Measurements from ENCODE around the gene NBAS. TPM values are rescaled to one million over a fixed set of nuclear protein-coding genes. Genes with fewer than 3 reads are reported as not detected.

The NBAS gene
- total and polyA plus RNA-seq, 2 donors (not counting 3 experiments of a cell fraction or from before 2014, with no cell fraction given): 29.4 to 43.0 TPM

GRCh38 chr2:15448250-15448839 lies 112.8 kb downstream of the NBAS start:
- H3K27me3 ChIP-seq (ENCODE audit: control insufficient read depth in 2 of 2, insufficient read depth in 2 of 2, low read length in 2 of 2): no peaks in the 10 kb centered on the region
- no peak overlapping the region for H3K27ac ChIP-seq (ENCODE audit: insufficient read depth, low read depth, low read length)
- intact Hi-C loops (cut with micrococcal nuclease) (no loop called here), dilution Hi-C loops (cut with MboI; ENCODE audit: extremely low pct_ligation_motif_present, low sequenced_read_pairs) (no loop called here)
- no peaks in the 10 kb centered on the region for H3K79me2 ChIP-seq (ENCODE audit: control insufficient read depth, insufficient read depth, low read length)
- no peaks in the 10 kb centered on the region for H3K9me1 ChIP-seq (replicated peaks; ENCODE audit: control insufficient read depth, extremely low read depth, insufficient read depth, low read length)
- no peak overlapping the region for H3K9ac ChIP-seq (replicated peaks; ENCODE audit: extremely low read depth, insufficient read depth, low read length)
- DNase-seq (ENCODE audit: low read depth, low spot score) (no peak), FAIRE-seq (no peak)
- no peaks in the 10 kb centered on the region for H4K20me1 ChIP-seq (replicated peaks; ENCODE audit: control insufficient read depth, extremely low read depth, insufficient read depth, low read length)
- H3K9me3 ChIP-seq (replicated peaks; ENCODE audit: control insufficient read depth, insufficient read depth, low read length): no peaks in the 10 kb centered on the region
- ChIA-PET POLR2A (no interaction called here), CTCF (no interaction called here)
- TF ChIP-seq MAX (IDR thresholded peaks at IDR 0.05; ENCODE audit: insufficient read depth, insufficient read length) (no peak), JUN (IDR thresholded peaks at IDR 0.05; ENCODE audit: borderline replicate concordance, insufficient read depth, insufficient read length, low read depth) (no peak), POLR2A (IDR thresholded peaks at IDR 0.05; ENCODE audit: low read depth, low read length) (no peak), POLR2AphosphoS5 (IDR thresholded peaks at IDR 0.05; ENCODE audit: insufficient read depth, low read depth, low read length) (no peak), EZH2 (IDR thresholded peaks at IDR 0.05; ENCODE audit: borderline replicate concordance, low read depth, low read length, severe bottlenecking) (no peak), GATA2 (IDR thresholded peaks at IDR 0.05; ENCODE audit: insufficient read depth, insufficient read length, low read depth, low read length) (no peak), MYC (IDR thresholded peaks at IDR 0.05; ENCODE audit: low read depth, low read length) (no peak), FOS (IDR thresholded peaks at IDR 0.05; ENCODE audit: borderline replicate concordance, insufficient read depth, low read length) (no peak)
- TF ChIP-seq, protein P1, sequence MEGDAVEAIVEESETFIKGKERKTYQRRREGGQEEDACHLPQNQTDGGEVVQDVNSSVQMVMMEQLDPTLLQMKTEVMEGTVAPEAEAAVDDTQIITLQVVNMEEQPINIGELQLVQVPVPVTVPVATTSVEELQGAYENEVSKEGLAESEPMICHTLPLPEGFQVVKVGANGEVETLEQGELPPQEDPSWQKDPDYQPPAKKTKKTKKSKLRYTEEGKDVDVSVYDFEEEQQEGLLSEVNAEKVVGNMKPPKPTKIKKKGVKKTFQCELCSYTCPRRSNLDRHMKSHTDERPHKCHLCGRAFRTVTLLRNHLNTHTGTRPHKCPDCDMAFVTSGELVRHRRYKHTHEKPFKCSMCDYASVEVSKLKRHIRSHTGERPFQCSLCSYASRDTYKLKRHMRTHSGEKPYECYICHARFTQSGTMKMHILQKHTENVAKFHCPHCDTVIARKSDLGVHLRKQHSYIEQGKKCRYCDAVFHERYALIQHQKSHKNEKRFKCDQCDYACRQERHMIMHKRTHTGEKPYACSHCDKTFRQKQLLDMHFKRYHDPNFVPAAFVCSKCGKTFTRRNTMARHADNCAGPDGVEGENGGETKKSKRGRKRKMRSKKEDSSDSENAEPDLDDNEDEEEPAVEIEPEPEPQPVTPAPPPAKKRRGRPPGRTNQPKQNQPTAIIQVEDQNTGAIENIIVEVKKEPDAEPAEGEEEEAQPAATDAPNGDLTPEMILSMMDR (IDR thresholded peaks at IDR 0.05; ENCODE audit: extremely low read depth in 1 of 2, insufficient read depth in 1 of 2, low read depth in 1 of 2, low read length in 2 of 2): no peak
- H3K4me3 ChIP-seq (replicated peaks in 1 of 3; ENCODE audit: insufficient read depth in 1 of 3, low read depth in 1 of 3, low read length in 3 of 3): no peak overlapping the region
- H3K4me1 ChIP-seq (ENCODE audit: control insufficient read depth, extremely low read depth, insufficient read depth, low read length): no peaks in the 10 kb centered on the region
- no peaks in the 10 kb centered on the region for H3K36me3 ChIP-seq (ENCODE audit: control insufficient read depth in 2 of 2, extremely low read depth in 1 of 2, insufficient read depth in 2 of 2, low read length in 2 of 2)
- H3K4me2 ChIP-seq (ENCODE audit: insufficient read depth, low read length): no peak overlapping the region
- no TSS peak for BruUV-seq (replicated peaks)
- H2AFZ ChIP-seq (ENCODE audit: low read depth, low read length): no peak overlapping the region

Measured in endothelial cell of umbilical vein (primary cell).